Activated T-cell treated with anti-CD3 and anti-CD28 coated beads for 48 hours (primary cell): ENCODE results near the gene C21orf91.
"Not testable (repeated sequence)": the region's sequence is repeated elsewhere in the genome, so short reads cannot be mapped to it uniquely, and the experiment has no call there.

Experiments
- DNase-seq: peaks from one replicate; pipeline ENCODE4 v3.0.0-alpha.2; 2020; ENCODE audit warnings: low read depth

The C21orf91 gene

GRCh38 chr21:17777072-17777765, 41.9 kb downstream of the C21orf91 start:
- DNase-seq, result no peak

- DNase-seq, result peak; percentile 42
Observed at GRCh38 chr21:17775431-17776126, 43.6 kb downstream of the C21orf91 start.

- not testable (repeated sequence) for DNase-seq
Observed at GRCh38 chr21:17775021-17775420, 44.1 kb downstream of the C21orf91 start.

- DNase-seq, result no peak
Observed at GRCh38 chr21:17769447-17769845, 49.7 kb downstream of the C21orf91 start.

- no peak for DNase-seq
Observed at GRCh38 chr21:17768840-17769446, 50.2 kb downstream of the C21orf91 start.

- no peak for DNase-seq
Observed at GRCh38 chr21:17765207-17765606, 53.9 kb downstream of the C21orf91 start.

- no peak for DNase-seq
Observed at GRCh38 chr21:17763288-17764037, 55.7 kb downstream of the C21orf91 start.

GRCh38 chr21:17759511-17760178, 59.5 kb downstream of the C21orf91 start:
- no peak for DNase-seq

GRCh38 chr21:17758683-17759082, 60.5 kb downstream of the C21orf91 start:
- DNase-seq, result no peak

- no peak for DNase-seq
Observed at GRCh38 chr21:17757671-17758070, 61.5 kb downstream of the C21orf91 start.

- DNase-seq, result no peak
Observed at GRCh38 chr21:17753736-17754135, 65.4 kb downstream of the C21orf91 start.

- DNase-seq, result no peak
Observed at GRCh38 chr21:17752171-17752570, 67.0 kb downstream of the C21orf91 start.

- DNase-seq, result no peak
Observed at GRCh38 chr21:17746920-17747319, 72.2 kb downstream of the C21orf91 start.

- DNase-seq, result no peak
Observed at GRCh38 chr21:17745086-17745485, 74.1 kb downstream of the C21orf91 start.

- DNase-seq, result no peak
Observed at GRCh38 chr21:17742940-17743592, 76.1 kb downstream of the C21orf91 start.

GRCh38 chr21:17742181-17742580, 77.0 kb downstream of the C21orf91 start:
- no peak for DNase-seq
